LNCAP (cell line): Measurements from ENCODE around the gene NKX6-2.
A peak's percentile ranks its signal among the peaks of the same experiment; 100 is the strongest.

Experiments used
- CTCF ChIP-seq: fragments of 450-650 bp; IDR thresholded peaks from 2 replicates; pipeline ENCODE4 v1.5.1; 2017; ENCODE audit warnings: mild to moderate bottlenecking

The NKX6-2 gene

GRCh38 chr10:132798403-132798802 lies 12.5 kb upstream of the NKX6-2 start:
- no peak for TF ChIP-seq CTCF

- no peak for TF ChIP-seq CTCF
These were observed 10.9 kb upstream of the NKX6-2 start for GRCh38 chr10:132796846-132797245.

- TF ChIP-seq CTCF: peak; percentile 37; the same call in 1 of the 2 replicates
These were observed 8.2 kb upstream of the NKX6-2 start for GRCh38 chr10:132793871-132794849.

- TF ChIP-seq CTCF: no peak
These were observed 7.3 kb upstream of the NKX6-2 start for GRCh38 chr10:132793213-132793612.

GRCh38 chr10:132792796-132793195 lies 6.8 kb upstream of the NKX6-2 start:
- no peak for TF ChIP-seq CTCF

- no peak for TF ChIP-seq CTCF
These were observed 5.2 kb upstream of the NKX6-2 start for GRCh38 chr10:132790934-132791829.

GRCh38 chr10:132790470-132790869 lies 4.5 kb upstream of the NKX6-2 start:
- no peak for TF ChIP-seq CTCF
